Suprapubic skin (tissue), 3 donors: ENCODE measurements around the gene TMEM131L.

Experiments used
- CTCF ChIP-seq, 2 donors: fragments of 200-600 bp in 1 of 2; fragments of 450-650 bp in 1 of 2; sonication (generic) in 1 of 2; IDR thresholded peaks; one replicate each; pipeline ENCODE4 v1.5.1; 2016 to 2019; ENCODE audit warnings: antibody characterized with exemption in 2 of 2, mild to moderate bottlenecking in 1 of 2, moderate library complexity in 1 of 2
- POLR2A ChIP-seq, 2 donors: fragments of 450-650 bp; IDR thresholded peaks; one replicate each; pipeline ENCODE4 v1.6.1; 2017; ENCODE audit warnings: antibody characterized with exemption in 2 of 2, mild to moderate bottlenecking in 2 of 2, moderate library complexity in 2 of 2

GRCh38 chr4:153427363-153428071 is 38.6 kb upstream of the TMEM131L start:
- no peak for TF ChIP-seq CTCF (IDR thresholded peaks at IDR 0.05)
- TF ChIP-seq POLR2A (IDR thresholded peaks at IDR 0.05) = no peak
